Esophagus squamous epithelium (tissue), 4 donors: ENCODE results near the gene SULT2B1.

Experiments
- POLR2A ChIP-seq, 4 donors: fragments of 450-650 bp; IDR thresholded peaks; one replicate each; pipeline ENCODE4 v1.6.1; 2017; ENCODE audit warnings: antibody characterized with exemption in 4 of 4, mild to moderate bottlenecking in 4 of 4, moderate library complexity in 3 of 4
- TF ChIP-seq, protein P1 (sequence below), 6 experiments: fragments of 450-650 bp in 4 of 6; fragments of 200-600 bp in 2 of 6; sonication (generic) in 2 of 6; IDR thresholded peaks; one replicate each; pipeline ENCODE4 v1.5.1; 2016 to 2019; ENCODE audit warnings: antibody characterized with exemption in 6 of 6, mild to moderate bottlenecking in 4 of 6, moderate library complexity in 4 of 6

DNA sequence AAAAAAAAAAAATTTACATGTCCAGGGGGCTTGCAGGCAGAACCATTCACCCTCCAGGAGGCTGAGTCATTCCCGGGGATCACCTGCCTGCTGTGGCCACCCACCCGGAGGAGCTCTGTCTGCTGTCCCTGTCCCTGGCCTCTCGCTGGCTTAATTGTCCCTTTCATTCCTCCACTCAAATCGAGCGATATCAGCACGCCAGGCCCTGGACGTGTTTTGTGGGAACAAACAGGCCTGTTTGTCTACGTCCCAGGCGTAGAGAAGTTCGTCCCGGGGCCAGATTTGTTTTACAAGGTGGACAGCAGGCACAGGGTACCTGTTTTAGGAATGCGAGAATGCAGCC is 21.2 kb downstream of the SULT2B1 start:
- TF ChIP-seq, protein P1, sequence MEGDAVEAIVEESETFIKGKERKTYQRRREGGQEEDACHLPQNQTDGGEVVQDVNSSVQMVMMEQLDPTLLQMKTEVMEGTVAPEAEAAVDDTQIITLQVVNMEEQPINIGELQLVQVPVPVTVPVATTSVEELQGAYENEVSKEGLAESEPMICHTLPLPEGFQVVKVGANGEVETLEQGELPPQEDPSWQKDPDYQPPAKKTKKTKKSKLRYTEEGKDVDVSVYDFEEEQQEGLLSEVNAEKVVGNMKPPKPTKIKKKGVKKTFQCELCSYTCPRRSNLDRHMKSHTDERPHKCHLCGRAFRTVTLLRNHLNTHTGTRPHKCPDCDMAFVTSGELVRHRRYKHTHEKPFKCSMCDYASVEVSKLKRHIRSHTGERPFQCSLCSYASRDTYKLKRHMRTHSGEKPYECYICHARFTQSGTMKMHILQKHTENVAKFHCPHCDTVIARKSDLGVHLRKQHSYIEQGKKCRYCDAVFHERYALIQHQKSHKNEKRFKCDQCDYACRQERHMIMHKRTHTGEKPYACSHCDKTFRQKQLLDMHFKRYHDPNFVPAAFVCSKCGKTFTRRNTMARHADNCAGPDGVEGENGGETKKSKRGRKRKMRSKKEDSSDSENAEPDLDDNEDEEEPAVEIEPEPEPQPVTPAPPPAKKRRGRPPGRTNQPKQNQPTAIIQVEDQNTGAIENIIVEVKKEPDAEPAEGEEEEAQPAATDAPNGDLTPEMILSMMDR (IDR thresholded peaks at IDR 0.05), result no peak
- TF ChIP-seq POLR2A (IDR thresholded peaks at IDR 0.05), result no peak
